Fibroblast of skin of abdomen (primary cell): Measurements from ENCODE around the gene CC2D2B.
"Not testable (repeated sequence)": the region's sequence is repeated elsewhere in the genome, so short reads cannot be mapped to it uniquely, and the experiment has no call there.

Experiments
- DNase-seq: peaks from one replicate; pipeline ENCODE4 v3.0.0-alpha.2; 2013

CC2D2B gene

GRCh38 chr10:96017191-96017687 lies 109.5 kb downstream of the CC2D2B start:
- peak; percentile 47 for DNase-seq

- no peak for DNase-seq
Measured at GRCh38 chr10:96021332-96021731, 113.6 kb downstream of the CC2D2B start.

- DNase-seq = no peak
Measured at GRCh38 chr10:96022739-96023138, 115.0 kb downstream of the CC2D2B start.

- no peak for DNase-seq
Measured at GRCh38 chr10:96023168-96023567, 115.4 kb downstream of the CC2D2B start.

- DNase-seq = no peak
Measured at GRCh38 chr10:96025566-96025965, 117.8 kb downstream of the CC2D2B start.

- DNase-seq = no peak
Measured at GRCh38 chr10:96034625-96035024, 126.8 kb downstream of the CC2D2B start.

- no peak for DNase-seq
Measured at GRCh38 chr10:96038476-96039387, 131.0 kb downstream of the CC2D2B start.

- no peak for DNase-seq
Measured at GRCh38 chr10:96041146-96041545, 133.4 kb downstream of the CC2D2B start.

- peak; percentile 91 for DNase-seq
Measured at GRCh38 chr10:96043033-96043892, 135.5 kb downstream of the CC2D2B start, which contains the start of gene CCNJ. Gene CCNJ (plus strand): TSS chr10:96043583. CDS start chr10:96044394, 811 bp downstream.

- DNase-seq = peak; percentile 43
Measured at GRCh38 chr10:96043893-96044715, 136.3 kb downstream of the CC2D2B start.

GRCh38 chr10:96044736-96045135 lies 137.0 kb downstream of the CC2D2B start:
- peak; percentile 30 for DNase-seq

- DNase-seq = no peak
Measured at GRCh38 chr10:96046546-96046945, 138.8 kb downstream of the CC2D2B start.

- no peak for DNase-seq
Measured at GRCh38 chr10:96047004-96047649, 139.4 kb downstream of the CC2D2B start.

- not testable (repeated sequence) for DNase-seq
Measured at GRCh38 chr10:96047925-96048324, 140.2 kb downstream of the CC2D2B start.

GRCh38 chr10:96049340-96049739 lies 141.6 kb downstream of the CC2D2B start:
- no peak for DNase-seq

GRCh38 chr10:96053985-96054384 lies 146.2 kb downstream of the CC2D2B start:
- no peak for DNase-seq

- DNase-seq = no peak
Measured at GRCh38 chr10:96056787-96057186, 149.0 kb downstream of the CC2D2B start.

- DNase-seq = no peak
Measured at GRCh38 chr10:96061232-96061631, 153.5 kb downstream of the CC2D2B start.

- DNase-seq = no peak
Measured at GRCh38 chr10:96072674-96073073, 164.9 kb downstream of the CC2D2B start.

GRCh38 chr10:96073722-96074121 lies 165.9 kb downstream of the CC2D2B start:
- DNase-seq = peak; percentile 77

GRCh38 chr10:96074776-96075175 lies 167.0 kb downstream of the CC2D2B start:
- no peak for DNase-seq

- no peak for DNase-seq
Measured at GRCh38 chr10:96075977-96076376, 168.2 kb downstream of the CC2D2B start.
